Effector CD8-positive, alpha-beta T cell (primary cell): ENCODE data around the gene MED26.
A peak's percentile ranks its signal among the peaks of the same experiment; 100 is the strongest.
"Not testable (repeated sequence)": the region's sequence is repeated elsewhere in the genome, so short reads cannot be mapped to it uniquely, and the experiment has no call there.

Experiments
- DNase-seq: peaks from one replicate; lab custom pipeline; 2025; lab: John Stamatoyannopoulos, UW
- total RNA-seq, 4 experiments: gene quantifications; one replicate each; lab custom pipeline; 2026; lab: John Stamatoyannopoulos, UW

The MED26 gene, protein sequence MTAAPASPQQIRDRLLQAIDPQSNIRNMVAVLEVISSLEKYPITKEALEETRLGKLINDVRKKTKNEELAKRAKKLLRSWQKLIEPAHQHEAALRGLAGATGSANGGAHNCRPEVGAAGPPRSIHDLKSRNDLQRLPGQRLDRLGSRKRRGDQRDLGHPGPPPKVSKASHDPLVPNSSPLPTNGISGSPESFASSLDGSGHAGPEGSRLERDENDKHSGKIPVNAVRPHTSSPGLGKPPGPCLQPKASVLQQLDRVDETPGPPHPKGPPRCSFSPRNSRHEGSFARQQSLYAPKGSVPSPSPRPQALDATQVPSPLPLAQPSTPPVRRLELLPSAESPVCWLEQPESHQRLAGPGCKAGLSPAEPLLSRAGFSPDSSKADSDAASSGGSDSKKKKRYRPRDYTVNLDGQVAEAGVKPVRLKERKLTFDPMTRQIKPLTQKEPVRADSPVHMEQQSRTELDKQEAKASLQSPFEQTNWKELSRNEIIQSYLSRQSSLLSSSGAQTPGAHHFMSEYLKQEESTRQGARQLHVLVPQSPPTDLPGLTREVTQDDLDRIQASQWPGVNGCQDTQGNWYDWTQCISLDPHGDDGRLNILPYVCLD
- 14.0 to 23.0 (median 20.8) reads per million in 4 experiments for total RNA-seq

DNA sequence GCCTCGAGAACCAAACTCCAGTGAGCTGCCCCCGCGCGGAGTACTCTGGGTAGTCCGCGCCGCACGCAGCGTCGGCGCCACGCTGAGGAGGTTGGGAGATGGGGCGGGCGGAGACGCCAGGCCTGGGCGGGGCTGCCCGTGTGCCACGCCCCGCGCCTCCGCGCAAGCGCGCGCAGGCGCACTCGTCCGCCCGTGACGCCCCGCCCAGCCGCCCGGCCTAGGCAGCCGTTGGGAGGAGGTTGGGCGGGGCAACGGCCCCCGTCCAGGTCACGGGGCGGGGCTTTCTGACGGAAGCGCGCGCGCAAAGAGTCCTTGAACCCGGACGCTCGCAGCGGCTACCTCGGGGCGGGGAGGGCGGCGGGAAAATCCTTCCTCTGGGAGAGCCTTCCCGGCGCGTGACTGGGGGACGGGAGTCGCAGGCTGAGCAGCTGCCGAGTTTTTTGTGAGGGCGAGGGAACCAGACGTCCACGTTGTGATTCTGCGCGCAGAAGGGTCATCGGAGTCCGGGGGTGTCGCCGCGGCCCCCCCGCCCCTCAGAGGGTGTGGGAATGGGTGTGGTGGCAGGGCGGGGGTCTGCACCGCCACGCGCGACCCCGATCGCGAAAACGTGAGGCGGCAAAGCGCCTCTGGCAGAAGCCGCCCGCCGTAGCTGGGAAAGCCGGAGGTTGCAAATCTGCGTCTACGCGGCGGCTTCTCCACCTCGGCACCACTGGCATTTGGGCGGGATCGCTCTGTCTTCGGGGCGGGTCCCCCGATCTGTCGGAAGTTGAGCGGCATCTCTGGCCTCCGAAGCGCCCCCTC, at the start of gene MED26:
Gene MED26, minus strand, starts transcription at position 22 of the 801 bp plus-strand sequence. CDS start 261 bp downstream, outside the sequence.
- peak; percentile 94 for DNase-seq

DNA sequence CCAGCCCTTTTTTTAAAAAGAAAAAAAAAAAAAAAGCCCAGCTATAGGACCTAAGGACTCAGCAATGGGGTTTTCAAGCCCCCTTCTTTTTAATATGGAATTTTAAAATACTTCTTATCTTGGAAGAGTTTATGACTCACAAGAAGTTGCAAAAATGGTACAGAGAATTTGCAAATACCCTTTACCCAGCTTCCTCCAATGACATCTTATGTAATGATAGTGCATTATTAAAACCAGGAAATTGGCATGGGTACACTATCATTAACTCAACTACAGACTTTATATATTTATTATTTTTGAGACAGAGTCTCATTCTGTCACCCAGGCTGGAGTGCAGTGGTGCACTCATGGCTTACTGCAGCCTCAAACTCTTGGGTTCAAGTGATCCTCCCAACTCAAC, 49.1 kb upstream of the MED26 start:
- DNase-seq: no peak

DNA sequence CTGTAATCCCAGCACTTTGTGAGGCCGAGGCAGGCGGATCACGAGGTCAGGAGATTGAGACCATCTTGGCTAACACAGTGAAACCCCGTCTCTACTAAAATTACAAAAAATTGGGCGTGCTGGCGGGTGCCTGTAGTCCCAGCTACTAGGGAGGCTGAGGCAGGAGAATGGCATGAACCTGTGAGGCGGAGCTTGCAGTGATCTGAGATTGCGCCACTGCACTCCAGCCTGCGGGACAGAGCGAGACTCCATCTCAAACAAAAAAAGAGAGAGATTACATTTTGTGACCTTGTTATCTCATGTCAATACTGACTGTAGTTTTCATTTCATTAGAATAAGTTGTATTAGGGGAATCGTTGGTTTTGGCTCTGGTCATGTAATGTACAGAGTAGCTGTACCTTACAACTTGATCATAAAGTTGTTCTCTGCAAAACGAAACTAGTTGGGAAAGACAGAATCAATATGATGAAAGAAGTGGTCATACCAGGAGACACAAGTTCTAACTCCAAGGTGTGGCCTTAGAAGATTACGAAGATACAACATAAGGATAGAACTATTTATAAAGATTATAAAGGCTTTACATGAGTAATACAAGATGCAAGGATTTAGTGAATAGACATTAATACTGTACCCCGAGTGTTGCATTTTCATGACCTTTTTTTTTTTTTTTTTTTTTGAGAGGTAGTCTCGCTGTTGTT, 48.2 kb upstream of the MED26 start:
- no peak for DNase-seq

DNA sequence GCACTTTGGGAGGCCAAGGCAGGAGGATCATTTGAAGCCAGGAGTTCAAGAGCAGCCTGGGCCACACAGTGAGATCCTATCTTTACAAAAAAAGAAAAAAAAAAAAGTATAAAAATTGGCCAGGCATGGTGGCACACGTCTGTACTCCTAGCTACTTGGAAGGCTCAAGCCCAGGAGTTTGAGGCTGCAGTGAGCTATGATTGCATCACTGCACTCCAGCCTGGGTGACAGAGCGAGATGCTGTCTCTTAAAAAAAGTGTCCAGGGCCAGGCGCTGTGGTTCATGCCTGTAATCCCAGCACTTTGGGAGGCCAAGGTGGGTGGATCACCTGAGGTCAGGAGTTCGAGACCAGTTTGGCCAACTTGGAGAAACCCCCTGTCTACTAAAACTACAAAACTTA, 45.8 kb upstream of the MED26 start:
- not testable (repeated sequence) for DNase-seq

DNA sequence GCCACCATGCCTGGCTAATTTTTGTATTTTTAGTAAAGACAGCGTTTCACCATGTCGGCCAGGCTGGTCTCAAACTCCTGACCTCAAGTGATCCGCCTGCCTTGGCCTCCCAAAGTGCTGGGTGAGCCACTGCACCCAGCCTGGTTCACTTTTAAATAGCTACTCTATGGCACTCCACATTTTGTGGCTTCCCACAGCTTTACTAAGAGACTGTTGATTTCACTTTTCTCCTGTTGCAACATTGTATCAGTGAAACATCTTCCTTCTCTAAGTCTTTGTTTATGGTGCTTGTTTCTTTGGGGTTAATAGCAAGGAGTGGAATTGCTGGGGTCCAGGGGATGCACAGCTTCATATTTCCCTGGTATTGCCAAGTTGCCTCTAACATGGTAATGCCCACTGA, 45.2 kb upstream of the MED26 start:
- no peak for DNase-seq

DNA sequence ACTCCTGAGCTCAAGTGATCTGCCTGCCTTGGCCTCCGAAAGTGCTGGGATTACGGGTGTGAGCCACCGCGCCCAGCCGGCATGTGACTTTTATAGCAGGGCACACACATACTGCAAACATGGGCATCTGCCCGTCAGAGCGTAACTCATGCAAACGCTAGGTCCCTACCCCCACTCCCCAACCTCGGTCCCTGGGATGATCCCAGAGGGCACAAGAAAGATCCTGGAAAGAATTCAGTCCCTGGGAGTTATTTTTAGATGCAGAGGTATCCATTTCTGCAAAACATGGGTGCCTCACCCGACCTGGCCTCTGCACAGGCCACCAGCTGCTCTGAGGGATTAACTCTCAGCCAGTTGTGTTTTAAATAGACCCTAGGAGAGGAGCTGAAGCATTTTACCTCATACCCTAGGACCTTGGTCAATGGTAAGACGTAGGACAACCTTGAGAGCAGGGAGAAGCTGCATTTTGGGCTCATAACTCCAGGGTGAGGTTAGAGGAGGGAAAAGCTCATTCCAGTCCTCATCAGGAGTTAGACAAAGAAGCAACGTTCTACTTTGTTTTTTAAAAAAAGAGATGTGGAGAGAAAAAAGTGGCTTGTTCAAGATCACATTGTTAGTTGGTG, 43.8 kb upstream of the MED26 start:
- DNase-seq: no peak

DNA sequence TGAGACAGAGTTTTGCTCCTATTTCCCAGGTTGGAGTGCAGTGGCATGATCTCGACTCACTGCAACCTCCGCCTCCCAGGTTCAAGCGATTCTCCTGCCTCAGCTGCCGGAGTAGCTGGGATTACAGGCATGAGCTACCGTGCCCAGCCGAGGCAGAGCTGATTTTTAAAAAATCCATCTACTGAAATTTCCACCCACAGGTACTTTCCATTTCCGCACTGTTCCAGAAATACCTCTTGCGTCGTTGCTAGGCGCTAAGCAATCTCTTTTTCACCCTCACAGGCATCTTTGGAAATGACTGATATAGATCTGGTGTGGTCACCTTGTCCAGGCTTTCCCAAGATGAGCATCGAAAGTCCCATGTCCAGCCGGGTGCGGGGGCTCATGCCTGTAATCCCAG, 42.3 kb upstream of the MED26 start:
- DNase-seq: no peak

DNA sequence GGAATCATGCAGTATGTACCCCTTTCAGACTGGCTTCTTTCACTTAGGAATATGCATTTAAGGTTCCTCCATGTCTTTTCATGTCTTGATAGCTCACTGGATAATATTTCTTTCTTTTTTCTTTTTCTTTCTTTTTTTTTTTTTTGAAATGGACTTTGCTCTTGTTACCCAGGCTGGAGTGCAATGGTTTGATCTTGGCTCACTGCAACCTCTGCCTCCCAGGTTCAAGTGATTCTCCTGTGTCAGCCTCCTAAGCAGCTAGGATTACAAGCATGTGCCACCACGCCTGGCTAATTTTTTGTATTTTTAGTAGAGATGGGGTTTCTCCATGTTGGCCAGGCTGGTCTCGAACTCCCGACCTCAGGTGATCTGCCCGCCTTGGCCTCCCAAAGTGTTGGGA, 40.7 kb upstream of the MED26 start:
- not testable (repeated sequence) for DNase-seq

DNA sequence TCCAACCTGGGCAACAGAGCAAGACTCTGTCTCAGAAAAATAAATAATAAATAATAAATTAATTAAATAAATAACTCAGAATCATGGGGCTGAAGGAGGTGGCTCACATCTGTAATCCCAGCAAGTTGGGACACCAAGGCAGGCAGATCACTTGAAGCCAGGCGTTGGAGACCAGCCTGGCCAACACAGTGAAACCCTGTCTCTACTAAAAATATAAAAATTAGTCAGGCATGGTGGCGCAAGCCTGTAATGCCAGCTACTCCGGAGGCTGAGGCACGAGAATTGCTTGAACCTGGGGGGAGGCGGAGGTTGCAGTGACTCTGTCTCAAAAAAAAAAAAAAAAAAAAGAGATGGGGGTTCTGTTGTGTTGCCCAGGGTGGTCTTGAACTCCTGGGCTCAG, 40.2 kb upstream of the MED26 start:
- no peak for DNase-seq

DNA sequence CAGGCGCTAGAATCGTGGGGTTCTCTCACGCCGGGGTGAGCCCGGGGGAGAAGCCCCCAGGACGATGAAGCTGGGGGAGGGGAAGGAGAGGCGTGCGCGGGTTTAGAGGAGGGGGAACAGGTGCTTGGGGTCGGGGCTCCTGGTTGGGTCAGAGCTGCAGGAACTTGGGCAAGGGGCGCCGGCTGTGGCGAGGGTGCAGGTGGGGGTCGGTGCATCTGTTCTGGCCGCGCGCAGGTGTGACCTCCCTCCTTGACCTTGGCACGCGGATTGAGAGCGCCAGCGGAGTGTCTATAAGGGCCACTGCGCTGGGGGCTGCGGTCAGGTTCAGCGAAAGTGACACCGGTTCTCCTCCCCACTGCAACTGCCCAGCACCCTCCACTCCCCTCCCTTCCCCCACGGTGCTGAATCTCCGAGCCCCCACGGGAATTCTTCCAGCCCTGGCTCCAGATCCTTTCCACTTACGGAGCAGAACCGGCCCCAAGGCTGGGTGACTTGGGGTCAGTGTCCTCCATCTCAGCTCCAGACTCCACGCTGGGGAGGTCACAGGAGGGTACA, 33.6 kb upstream of the MED26 start:
- peak; percentile 9 for DNase-seq

DNA sequence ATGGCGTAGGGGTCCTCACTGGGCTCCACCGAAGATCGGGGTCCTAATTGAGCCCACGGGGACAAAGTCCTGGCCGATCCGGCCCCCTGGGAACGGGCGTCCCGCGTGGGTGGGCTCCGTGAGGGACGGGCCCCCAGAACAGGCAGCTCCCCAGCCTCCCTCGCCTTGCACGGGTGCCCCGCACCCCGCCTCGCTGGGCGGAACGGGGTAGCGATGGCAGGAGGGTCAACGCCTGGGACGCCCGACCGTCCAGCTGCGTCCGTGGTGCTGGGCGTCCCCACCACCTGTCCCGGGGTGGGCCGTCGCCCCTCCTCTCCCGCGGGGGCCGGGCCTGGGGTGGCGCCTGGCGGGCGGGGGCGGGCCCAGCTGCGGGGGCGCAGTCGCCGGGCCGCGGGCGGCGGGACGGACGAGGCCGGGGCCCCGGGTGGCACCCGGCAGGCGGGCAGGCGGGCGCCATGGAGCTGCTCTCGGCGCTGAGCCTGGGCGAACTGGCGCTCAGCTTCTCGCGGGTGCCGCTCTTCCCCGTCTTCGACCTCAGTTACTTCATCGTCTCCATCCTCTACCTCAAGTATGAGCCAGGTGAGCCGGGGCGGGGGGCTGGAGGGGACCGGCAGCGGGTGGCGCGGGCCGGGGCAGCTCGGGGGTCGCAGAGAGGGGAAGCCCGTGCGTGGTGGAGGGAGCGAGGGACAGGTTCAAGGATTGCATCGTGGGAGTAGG, 32.9 kb upstream of the MED26 start, which contains the start of gene TMEM38A:
Gene TMEM38A, plus strand, starts transcription at position 377 of the 717 bp plus-strand sequence. Its CDS starts 79 bp downstream, at position 456.
- peak; percentile 27 for DNase-seq

DNA sequence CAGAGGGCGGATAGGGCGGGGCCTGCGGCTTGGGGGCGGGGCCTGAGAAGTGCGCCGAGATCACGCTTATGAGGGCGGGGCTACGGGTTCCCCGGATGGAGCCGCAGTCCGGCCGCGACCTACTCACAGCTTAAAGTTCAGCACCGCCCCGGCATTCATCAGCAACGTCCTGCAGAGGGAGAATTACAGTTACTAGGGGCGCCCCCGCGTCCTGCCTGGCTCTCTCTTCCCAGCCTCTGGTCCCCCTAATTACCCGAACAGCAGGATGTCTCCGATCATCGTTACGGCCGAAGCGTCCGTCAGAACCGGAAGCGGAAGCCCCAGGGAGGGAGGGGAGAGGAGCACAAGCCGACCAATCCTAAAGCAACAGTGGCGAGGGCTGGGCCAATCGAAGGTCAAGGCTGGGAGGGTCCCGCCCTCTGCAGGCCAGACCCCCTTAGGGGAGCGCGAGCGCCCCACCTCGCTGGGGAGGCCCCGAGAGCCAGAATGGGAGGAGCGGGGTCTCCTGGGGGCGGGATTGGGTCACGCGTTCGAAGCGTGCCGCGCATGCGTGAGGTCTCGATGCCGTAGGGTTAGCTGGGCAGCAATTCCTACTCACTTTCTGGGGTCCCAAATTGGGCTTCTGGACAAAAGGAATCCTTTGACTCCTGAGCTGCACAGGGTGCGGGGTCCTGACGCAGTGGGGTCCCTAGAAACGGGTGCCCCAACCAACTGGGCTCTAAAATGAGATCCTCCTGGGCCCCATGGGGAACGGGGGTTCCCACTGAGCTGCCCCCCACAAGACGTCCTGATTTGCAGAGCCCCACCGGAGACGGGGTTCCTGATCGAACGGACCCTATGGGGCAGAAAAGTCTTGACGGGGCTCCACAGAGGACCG, 32.1 kb upstream of the MED26 start, which contains the start of gene SMIM7:
Gene SMIM7, minus strand, starts transcription at position 313 of the 877 bp plus-strand sequence. Its CDS starts 34 bp downstream, at position 279.
- peak; percentile 98 for DNase-seq

DNA sequence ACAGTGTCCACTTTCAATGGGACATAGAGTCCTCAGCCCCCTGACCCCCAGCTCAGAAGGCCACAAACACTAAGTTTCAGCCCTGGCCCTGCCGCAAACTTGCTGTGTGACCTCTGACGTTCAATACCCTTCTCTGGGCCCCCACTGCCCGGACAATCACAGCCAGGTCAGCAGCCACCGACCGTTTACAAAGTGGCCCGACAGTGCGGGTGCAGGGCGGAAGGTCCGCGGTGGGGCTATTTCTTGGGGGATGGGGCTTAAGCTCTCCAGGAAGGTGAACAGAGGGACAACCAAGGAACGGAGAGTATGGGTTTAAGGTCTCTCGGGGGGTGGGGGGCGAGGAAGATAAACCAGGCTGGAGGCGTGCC, 31.4 kb upstream of the MED26 start:
- DNase-seq: no peak

DNA sequence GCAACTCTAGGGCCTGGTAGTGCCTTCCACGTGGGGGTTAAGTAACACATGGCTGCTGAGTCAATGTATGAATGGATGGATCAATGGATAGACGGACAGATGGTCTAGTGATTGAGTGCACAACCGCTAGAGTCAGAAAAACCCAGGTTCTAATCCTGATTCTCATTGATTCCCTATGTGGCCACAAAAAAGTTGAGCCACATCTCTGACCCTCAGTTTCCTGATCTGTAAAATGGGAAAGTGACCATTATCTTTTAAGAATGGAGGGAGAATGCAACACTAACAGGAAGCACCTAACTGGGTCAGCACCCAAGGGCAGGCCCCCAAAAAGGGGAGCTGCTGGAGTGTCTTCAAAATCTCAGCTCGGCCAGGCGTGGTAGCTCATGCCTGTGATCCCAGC, 29.4 kb upstream of the MED26 start:
- no peak for DNase-seq

DNA sequence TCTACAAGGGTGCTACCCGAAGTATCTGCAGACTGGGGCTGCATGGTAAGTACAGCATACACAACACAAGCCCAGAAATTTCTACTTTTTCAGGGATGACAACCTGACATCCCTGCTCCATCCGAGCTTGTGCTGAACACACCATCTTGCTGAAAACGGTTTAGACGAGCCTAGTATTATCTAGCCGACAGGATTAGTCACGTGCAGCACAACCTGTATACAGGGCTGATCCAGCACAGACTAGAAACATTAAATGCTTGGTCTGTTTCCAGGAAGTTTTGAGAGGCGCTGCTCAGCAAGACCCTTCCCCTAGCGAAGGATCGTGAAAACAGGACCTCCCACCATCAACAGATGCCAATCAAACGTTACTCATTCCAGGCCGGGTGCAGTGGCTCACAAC, 27.7 kb upstream of the MED26 start:
- DNase-seq: no peak

DNA sequence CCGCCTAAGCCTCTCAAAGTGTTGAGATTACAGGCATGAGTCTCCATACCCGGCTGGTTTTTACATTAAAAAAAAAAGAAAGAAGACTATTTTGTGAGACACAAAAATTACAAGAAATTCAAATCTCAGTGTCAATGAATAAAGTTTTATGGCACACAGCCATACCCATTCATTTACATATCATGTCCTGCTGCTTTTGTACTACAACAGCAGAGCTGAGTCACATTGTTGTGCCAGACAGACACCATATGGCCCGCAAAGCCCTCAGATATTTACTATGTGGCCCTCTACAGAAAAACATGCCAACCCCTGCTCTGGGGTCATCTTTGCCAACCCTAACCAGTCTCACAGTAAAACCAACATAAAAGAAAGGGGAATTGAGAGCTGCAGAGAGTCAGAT, 26.6 kb upstream of the MED26 start:
- DNase-seq: no peak

DNA sequence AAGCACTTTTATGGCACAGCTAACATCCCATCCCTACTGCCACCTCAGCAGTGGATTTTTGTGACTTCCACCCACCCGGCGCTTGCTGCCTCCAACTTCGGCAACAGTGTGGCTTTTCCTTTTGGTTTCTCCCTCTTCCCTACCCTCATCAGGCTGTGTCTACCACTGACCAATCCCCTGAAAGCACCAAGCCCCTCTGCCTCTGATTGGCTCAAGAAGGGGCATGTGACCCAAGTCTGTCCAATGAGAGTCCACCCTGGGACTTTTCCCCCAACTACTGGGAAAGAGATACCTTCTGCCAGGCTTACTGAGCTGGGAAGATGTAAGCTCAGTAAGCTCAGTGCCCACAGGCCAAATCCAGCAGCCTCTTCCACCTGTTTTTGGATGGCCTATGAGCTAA, 26.1 kb upstream of the MED26 start:
- no peak for DNase-seq

DNA sequence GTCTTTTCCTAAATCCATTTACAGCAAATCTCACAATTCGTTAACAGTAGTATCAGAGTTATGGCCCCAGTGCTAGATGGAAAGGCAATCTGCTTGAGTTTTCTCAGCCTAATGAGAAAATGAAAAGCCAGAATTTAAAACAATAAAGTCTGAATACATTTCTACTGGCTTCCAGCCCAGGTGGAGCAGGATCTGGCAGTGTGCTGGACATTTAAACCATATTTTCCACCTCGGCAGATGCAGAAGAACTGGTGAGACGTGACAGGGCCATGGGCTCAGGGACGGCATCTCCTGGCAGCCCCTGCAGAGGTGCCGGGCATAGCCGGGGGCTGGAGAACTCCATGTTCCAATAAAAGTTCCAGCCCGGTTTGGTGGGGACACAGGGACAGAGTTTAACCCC, 24.9 kb upstream of the MED26 start:
- DNase-seq: no peak
